Stimulated activated CD4-positive, alpha-beta T cell treated with anti-CD3 and anti-CD28 coated beads, Interleukin-1b, Interleukin-23, amount 100 ng/mL, for 48 hours (primary cell): ENCODE measurements around the gene SRCIN1.
"Not testable (repeated sequence)": the region's sequence is repeated elsewhere in the genome, so short reads cannot be mapped to it uniquely, and the experiment has no call there.

Source experiments
- DNase-seq: peaks from one replicate; pipeline ENCODE4 v3.0.0-alpha.2; 2020

Gene SRCIN1

DNA sequence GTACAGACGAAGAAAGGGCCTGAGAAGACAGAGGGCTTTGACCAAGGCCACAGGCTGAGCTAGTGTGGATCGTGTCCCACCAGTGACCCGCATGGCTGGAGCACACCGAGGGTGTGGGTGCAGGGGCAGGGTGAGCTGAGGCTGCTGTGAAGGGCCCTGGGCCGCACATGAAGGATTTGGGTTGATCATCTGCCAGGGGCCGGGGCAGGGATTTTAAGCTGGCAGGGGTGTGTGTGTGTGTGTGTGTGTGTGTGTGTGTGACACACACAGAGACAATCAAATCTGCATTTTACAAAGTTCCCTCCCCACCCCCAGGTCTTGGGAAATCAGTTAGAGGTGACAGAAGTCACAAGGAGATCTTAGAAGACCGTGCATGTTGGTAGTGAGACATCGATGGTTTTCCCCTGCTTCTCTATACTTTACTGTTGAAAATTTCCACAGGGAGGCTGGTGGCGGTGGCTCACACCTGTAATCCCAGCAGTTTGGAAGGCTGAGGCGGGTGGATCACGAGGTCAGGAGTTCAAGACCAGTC is 65.2 kb downstream of the SRCIN1 start:
- no peak for DNase-seq

DNA sequence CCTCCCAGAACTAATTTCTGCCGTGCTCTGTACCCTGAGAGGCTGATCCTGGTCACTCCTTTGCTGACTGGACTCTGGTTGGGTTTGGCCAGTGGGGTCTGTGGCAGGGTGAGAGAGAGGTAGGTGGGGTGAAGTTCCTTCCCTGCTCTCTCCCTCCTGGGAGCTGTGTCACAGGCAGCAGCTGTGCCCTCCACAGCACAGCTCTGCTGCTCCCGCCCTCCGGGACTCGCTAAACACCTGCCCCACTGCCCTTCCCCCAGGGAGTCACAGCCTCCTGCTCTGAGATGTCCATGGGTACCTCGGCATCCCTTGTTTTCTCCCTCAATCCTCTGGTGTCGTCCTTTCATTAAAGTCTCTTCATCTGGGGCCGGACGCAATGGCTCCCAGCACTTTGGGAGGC is 66.4 kb downstream of the SRCIN1 start:
- DNase-seq = no peak

DNA sequence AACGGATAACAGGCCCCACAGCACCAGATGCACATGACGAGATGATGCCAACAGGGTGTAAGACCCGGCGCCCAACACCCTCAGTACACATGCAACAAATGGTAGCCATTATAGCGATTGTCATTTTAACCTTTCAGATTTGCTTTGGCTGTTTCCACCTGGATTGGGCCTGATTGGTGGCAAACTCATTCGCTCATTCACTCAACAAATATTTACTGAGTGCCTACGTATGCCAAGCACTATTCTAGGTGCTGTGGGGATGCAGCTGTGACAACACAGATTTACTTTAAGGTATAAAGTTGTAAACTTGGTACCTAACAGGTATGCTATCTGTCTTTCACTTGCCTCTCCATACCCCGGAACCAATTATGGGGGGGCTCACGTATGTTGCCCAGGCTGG is 66.8 kb downstream of the SRCIN1 start:
- DNase-seq = no peak

DNA sequence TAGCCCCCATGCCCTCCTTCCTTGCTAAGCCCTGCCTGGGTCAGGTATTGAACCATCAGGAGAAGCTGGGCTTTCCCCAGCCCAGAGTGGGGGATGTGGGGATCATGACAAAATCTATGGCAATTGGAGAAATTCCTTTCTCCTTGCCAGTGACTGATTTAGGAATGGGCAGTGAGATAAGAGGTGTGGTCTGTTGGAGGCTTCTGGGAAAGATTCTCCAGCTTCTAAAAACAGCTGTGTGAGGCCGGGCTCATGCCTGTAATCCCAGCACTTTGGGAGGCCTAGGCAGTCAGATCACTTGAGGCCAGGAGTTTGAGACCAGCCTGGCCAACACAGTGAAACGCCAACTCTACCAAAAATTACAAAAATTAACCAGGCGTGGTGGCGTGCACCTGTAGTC is 69.1 kb downstream of the SRCIN1 start:
- DNase-seq = no peak

DNA sequence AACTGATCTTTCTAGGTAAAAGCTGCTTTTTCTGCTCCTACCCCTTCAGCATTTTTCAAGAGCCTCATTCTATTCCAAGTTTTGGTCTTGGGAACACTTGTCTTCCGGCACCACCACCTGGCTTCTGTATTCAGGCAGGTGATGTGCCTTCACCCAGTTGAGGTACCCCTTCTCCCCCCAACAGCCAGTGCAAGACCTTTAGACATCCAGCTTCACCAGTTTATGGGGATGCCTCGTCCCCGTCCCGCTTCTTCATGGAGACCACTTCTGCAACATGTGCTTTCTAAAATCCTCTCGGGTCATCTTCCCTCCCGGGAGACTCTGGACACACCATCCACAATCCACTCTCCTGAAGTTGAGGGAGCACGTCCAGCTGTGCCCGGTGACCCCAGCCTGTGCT is 69.9 kb downstream of the SRCIN1 start:
- no peak for DNase-seq

DNA sequence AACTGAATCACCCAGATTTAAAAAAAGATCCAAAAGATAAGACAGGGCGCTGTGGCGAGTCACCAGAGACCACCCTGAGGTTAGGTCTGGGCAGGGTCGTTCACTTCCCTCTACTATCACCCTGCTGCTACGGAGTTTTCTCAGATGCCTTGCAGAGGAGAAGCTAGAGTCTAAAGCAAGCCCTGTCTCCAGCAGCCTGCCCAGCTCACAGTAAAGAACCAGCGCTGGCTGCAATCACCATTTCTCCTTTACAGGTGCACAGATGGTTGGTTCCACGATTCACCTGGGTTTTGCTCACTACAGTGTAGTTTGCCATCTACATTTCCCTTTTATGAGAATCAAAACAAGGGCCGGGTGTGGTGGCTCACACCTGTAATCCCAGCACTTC is 71.3 kb downstream of the SRCIN1 start:
- DNase-seq = no peak

DNA sequence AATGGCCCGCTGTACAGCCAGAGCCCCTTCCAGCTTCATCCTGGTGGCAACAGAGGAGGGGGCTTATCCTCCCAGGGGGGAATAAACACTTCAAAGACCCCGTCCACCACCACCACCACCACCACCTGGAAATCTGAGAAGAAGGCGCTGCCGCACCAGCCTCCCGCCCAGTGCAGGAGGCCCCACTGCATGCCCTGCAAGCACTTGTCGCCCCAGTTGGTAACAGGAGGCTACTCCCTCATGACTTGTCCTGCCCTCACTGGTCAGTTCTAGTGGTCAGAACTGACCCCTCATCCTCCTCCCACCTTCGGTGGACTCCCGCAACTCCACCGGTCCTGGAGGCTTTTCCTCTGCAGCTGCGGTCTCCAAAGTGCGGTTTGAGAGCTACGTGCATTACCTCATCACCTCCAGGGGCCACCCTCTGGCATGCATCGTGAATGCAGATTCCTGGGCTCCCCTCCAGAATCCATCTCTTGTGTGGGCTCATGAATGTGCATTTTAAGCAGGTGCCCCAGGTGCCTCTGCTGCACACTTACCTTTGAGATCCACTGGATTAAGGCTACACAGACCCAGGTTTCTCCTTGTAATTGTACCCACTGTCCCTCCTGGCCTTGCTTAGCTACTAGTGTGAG is 71.8 kb downstream of the SRCIN1 start:
- DNase-seq = no peak

DNA sequence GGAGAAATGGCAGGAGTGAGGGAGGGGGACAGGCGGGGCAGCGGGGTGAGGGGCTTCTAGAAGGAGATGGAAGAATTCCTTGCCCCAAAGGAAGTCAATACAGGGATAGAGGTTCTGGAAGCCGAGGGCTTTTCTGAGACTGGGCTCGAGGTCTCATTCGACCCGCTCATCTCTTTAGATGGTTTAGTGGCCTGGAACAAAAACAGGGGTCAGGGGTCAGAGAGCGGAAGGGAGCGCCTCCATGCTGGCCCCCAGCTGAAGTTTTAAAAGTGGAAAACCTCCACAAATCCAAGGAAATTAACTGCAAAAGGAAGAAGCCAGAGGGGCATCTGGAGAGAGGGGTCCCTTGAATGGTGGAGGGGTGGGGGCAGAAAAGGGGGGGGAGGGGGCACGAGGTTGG is 72.5 kb downstream of the SRCIN1 start:
- no peak for DNase-seq

DNA sequence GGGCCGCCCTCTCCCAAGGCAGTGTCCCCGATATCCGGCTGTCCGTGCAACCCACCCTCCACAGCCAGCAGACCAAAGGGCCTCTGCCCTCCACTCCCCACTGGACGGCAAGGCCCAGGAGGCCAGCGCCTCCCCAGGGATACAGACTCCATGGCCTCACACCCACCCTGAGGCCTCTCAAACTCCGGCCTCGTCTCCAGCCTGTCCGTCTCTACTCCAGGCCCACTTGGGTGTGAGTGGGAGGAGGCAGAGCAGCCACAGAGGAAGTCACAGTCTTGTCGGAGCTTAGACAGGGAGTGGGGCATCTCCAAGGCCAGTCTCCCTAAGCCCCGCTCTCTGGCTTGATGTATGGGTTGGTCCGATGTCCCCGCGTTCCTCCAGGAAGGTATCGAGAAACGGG is 73.3 kb downstream of the SRCIN1 start:
- no peak for DNase-seq

DNA sequence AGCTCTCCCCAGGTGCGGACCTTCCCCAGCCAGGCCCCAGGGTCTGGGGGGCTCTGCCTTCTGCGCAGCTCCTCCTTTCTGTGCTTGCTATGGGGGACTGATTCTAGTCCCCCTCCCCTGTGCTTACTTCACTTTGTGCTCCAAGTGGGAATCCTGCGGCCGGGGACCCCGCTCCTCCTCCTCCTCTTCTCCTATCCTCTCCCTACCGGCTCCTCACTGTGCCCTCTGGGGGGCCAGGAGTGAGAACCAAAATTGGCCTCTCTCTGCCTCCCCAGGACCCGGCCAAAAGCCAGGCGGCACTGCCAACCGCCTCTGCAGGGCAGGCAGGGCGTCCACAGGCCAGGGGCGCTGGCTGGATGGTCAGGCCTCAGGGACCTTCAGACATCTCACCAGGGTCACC is 74.0 kb downstream of the SRCIN1 start:
- DNase-seq = not testable (repeated sequence)

DNA sequence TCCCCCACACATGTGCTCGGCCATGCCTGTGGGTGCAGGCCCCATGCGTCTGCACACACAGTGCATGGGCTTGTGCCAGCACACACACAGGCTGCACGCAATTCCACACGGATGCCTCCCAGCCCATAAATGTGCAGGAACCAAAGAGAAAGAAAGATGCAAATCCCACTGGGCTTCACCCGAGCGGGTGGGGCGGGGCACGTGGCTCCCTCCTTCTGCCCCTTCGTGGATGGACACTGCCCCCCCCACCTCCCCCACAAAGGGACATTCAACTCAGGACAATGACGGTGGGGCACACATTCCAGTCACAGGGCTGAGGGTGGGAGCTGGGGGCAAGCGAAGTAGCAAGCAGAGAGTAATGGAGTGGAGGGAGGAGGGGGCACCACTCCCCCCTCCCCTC is 74.9 kb downstream of the SRCIN1 start:
- not testable (repeated sequence) for DNase-seq

DNA sequence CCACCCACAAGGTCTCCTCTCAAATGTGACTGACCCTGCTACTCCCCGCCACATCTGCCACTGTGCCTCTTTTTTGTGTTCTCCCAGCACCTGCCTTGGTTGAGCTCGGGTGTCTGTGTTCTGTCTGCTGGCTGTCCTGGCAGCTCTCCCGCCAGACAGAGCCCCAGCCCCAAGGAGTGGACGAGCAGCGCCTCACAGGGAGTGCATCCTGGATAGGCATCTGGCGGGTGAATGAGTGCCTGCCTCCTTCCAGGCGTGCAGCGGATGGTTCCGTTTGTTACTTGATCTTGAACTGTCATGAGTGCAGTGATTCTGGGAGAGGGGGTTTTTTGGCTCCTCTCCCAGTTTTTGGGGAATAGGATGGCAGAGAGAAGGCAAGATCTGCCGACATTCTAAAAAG is 77.6 kb downstream of the SRCIN1 start:
- not testable (repeated sequence) for DNase-seq

DNA sequence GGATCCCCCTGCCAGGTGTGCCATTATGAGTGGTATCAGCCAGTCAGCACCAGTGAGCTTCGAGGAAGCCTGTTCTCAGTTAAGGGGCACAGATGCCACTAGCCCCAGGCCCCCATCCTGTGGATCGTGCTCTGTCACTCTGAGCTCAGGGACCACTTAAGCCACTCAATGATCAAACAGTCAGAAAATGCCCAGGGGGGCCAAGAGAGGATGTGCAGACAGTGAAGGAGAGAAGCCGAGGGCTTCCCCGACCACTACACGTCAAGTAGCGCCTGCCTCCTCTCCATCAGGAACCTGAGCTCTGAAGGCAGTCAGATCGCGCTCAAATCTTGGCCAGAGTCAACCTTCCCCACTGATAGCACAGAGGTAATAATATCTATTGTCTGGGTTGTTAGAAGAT is 79.2 kb downstream of the SRCIN1 start:
- DNase-seq = not testable (repeated sequence)

DNA sequence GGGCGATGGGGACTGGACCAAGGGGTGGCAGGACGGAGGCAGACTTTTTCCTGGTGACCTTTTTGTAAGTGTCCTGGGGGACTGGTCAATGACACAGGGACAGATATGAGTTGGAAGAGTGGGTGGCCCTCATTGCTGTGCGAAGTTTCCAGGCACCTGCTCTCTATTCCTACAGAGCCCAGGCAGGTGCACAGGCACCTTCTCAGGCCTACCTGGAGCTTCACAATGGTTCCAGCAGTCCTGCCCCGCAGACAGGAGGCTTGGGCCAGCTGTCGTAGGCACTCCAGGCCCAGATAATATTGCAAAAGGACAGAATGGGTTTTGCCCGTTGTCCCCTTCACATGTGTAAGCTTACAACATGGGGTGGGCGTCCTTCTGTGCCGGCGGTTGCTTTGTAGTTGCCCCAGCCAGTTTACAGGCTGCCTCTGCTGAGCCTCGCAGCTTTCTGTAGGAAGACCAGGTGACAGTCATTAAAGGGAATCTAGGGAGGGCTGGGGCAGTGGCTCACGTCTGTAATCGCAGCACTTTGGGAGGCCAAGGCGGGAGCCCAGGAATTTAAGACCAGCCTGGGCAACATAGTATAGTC is 93.2 kb downstream of the SRCIN1 start:
- no peak for DNase-seq

DNA sequence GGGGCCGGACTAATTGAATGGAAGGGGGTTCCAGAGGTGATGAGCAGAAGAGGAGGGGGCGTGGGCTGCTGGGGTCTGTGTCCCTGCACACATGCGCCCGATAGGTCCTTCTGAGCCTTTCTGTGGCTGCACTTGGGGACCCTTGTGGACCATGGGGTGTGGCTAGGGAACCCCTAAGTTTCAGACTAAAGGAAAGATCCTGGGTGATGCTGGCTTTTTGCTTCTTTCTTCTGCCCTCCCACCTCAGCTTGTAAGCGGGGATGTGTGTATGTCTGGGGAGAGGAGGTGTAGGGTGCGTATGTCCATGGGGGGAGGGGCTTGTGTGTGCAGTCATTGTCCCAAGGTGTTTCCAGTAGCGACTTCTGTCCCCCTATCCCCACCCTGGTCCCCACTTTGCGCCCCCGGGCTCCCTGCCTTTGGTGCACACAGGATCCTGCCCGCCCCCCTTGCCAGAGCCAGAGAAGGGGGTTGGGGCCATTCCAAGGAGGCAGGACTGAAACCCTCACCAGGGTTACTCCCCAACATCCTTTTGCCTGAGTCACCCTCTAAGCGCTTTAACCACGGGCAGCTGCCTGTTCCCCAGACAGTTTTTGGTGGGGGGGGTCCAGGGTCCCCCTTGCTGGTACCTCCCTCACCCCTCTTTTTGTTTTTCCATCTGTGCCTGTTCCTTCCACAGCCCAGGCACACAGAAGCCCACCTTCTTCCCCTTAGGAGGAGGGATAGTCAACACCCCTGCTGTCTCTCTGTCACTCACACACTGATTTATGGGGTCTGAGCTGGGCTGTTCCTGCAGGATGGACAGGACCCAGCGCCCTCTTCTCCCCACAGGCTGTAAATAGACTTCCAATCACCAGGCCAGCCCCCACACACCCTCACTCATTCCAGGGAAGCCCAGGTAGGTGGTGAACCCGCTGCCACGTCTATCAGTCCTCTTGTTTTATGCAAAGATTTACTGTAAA is 94.3 kb downstream of the SRCIN1 start:
- no peak for DNase-seq

DNA sequence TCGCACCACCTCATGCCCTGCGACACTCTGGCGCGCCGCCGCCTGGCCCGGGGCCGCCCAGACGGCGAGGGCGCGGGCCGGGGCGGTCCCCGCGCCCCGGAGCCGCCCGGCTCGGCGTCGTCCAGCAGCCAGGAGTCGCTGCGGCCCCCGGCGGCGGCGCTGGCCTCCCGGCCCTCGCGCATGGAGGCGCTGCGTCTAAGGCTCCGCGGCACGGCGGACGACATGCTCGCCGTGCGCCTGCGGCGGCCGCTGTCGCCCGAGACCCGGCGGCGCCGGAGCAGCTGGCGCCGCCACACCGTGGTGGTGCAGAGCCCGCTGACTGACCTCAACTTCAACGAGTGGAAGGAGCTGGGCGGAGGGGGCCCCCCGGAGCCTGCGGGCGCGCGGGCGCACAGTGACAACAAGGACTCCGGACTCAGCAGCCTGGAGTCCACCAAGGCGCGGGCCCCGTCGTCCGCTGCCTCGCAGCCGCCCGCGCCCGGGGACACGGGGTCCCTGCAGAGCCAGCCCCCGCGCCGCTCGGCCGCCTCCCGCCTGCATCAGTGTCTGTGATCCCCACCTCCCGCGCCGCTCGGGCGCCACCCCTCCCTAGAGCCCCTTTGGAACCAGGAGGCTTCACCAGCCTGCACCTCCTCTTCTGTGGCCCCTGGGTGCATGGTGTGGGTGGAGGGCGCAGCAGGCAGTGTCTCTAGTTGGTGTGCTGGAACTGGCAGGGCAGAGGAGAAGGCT is 95.2 kb downstream of the SRCIN1 start:
- no peak for DNase-seq

DNA sequence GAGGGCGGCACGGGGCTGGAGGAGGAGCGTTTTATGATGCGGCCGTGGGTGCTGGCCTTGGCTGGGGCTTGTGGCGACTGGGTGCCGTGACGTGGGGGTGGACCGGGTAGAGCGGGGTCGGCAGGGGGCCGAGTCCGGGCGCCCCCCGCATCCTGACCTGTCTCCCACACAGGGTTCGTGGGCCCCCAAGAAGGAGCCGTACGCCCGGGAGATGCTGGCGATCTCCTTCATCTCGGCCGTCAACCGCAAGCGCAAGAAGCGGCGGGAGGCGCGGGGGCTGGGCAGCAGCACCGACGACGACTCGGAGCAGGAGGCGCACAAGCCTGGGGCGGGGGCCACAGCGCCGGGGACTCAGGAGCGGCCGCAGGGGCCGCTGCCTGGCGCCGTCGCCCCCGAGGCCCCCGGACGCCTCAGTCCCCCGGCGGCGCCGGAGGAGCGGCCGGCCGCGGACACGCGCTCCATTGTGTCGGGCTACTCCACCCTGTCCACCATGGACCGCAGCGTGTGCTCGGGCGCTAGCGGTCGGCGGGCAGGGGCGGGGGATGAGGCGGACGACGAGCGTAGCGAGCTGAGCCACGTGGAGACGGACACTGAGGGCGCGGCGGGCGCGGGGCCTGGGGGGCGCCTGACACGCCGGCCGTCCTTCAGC is 95.9 kb downstream of the SRCIN1 start:
- no peak for DNase-seq

DNA sequence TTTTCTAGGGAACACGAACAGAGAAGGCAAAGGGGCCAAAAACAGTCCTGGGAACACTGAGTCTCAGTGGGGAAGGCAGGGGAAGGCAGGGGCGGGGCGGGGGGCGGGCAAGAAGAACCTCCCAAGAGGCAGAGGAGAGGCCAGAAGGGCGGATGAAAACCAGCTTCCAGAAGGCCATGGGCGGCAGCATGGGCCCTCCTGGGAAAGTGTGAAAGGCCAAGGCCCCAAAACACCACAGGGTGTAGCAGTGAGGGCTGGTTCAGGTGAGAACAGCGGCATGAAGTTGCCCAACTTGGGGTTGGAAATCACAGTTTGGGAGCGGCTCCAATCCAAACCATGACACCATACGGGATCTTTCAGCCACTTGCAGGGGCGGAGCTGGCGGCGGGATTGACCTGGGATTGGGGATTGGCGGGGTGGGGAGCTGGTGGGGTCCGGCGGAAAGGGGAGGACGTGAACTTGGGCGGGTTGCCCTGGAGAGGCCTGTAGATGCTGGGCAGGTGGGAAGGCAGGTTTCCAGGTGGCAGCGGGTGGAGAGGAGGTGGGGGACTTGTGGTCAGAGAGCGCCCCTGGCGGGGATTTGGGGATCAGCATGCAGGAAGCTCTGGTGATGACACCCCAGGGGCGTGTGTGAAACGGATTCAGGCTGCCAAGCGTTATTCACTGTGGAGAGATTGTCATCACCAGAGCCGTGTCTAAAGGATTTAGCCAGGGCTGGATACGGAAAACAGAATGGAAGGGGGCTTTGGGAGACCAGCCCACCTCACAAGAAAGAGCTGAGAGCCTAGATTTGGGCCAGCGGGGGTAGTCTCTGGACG is 96.6 kb downstream of the SRCIN1 start:
- DNase-seq = peak; percentile 84

DNA sequence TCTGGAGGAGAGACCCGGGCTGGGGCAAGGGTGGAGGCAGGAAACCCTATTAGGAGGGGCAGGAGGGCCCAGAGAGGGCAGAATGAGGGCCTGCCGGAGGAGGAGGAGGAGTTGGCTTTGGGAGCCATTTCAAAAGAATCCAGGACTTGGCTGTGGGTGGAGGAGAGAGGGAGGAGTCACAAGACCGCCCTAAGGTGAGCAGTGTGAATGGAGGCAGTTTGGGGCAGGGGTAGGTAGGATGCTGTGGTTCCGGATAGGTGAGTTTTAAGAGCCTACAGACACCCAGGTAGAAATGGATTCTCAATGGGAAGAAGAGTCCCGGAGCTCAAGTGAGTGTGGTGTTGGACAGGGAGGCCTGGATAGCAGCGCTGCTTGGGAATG is 97.2 kb downstream of the SRCIN1 start:
- no peak for DNase-seq

DNA sequence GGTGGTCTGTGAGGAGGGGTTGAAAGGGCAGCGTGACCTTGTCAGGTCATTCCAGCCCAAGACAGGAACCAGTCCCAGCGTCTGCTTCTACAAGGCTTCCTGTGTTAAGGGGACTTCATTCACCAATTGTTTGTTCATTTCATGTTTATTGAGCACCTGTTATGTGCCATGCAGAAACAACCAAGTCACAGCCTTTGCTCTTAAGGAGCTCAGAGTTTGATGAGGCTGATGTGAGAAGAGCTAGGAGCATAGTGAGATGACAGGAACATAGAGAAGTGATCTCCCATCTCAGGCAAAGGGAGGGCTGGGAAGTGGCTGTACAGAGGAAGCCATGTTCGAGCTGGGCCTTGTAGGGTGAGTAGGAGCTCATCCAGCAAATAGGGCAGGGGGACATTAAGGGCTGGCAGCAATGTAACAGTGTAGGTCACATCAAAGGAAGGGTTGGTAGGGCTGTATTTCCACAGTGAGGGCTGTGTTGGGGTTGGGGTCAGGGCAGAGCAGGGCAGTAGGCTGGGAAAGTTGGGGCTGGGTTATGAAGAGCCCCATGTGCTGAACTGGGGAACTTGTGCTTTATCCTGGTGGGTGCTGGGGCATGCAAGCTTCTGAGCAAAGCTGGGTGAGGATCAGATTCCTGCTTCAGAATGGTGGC is 97.7 kb downstream of the SRCIN1 start:
- no peak for DNase-seq

DNA sequence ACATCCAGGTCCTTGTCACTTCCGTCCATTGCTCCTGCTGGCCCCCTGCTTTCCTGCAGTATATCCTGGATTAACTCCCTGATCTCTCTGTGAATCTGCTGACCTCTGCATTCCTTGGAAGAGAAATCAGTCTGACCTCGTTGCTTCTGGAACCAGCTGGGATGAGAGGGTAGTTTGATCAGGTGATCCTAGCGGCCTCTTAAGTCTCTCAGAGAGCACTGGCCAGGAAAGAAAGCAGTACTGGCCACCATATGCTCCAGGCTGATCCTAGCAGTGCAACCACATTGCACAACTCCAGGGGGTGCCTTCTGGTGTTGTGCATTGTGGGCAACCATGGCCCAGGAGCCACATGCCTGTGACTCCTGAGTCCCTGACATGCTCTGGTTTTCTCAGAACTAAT is 98.3 kb downstream of the SRCIN1 start:
- DNase-seq = no peak
